ENCODE results near the gene WDR74. TPM values are rescaled to one million over a fixed set of nuclear protein-coding genes. Genes with fewer than 3 reads are reported as not detected.
A peak's percentile ranks its signal among the peaks of the same experiment; 100 is the strongest.

WDR74 gene
- total and polyA plus RNA-seq, 2 of the 13 experiments (the other 11 are each of a cell fraction or from before 2014, with no cell fraction given): 77.0 to 83.3 TPM

DNA sequence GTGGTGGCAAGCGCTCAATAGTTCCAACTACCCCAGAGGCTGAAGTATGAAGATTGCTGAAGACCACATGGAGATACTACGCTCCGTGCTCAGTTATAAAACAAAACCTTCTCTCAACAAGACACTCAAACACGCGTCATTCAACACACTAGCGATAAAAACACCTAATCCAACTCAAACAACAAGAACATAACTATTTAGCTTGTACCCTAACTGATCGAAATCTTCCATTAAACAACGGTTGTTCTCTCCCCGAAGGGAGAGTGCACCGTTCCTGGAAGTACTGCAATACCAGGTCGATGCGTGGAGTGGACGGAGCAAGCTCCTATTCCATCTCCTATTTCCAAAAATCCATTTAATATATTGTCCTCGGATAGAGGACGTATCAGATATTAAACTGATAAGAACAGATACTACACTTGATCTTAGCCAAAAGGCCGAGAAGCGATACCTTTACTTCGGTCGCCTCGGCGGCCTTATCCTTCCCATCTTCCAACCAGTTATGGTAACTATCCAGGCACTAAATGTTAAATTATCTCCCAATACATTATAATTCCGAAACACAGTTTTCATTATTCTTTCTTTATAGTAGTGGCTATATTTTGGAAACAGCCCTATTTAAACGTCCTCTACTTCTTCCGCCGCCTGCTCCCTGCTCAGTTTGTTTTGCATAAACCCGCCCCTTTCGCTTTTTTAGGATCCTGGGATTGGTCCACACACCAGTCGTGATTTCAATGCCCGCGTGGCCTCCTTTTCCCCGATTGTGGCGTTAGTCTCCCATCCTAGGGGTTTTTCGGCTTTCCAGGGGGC is 2.2 kb upstream of the WDR74 start (continued):
- peak; percentile 52; the same call in 1 of the 2 replicates for TF ChIP-seq CREB1 (IDR thresholded peaks at IDR 0.05)
- peak; percentile 88 for TF ChIP-seq CREB1 (CRISPR knock-in tag; IDR thresholded peaks at IDR 0.05)
- TF ChIP-seq ZNF850 (CRISPR knock-in tag; conservative IDR thresholded peaks at IDR 0.05): no peak
- TF ChIP-seq HDAC6 (IDR thresholded peaks at IDR 0.05; ENCODE audit: low read depth, low read length): no peak
- no peak for TF ChIP-seq ZNF282 (IDR thresholded peaks at IDR 0.05; ENCODE audit: partially characterized antibody)
- peak; percentile 95; the same call in 1 of the 2 replicates for TF ChIP-seq ZNF160 (CRISPR knock-in tag; IDR thresholded peaks at IDR 0.05)
- TF ChIP-seq, protein P1, sequence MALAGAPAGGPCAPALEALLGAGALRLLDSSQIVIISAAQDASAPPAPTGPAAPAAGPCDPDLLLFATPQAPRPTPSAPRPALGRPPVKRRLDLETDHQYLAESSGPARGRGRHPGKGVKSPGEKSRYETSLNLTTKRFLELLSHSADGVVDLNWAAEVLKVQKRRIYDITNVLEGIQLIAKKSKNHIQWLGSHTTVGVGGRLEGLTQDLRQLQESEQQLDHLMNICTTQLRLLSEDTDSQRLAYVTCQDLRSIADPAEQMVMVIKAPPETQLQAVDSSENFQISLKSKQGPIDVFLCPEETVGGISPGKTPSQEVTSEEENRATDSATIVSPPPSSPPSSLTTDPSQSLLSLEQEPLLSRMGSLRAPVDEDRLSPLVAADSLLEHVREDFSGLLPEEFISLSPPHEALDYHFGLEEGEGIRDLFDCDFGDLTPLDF (CRISPR knock-in tag; IDR thresholded peaks at IDR 0.05): no peak; the same call in 1 of the 2 replicates
- TF ChIP-seq, protein P2, sequence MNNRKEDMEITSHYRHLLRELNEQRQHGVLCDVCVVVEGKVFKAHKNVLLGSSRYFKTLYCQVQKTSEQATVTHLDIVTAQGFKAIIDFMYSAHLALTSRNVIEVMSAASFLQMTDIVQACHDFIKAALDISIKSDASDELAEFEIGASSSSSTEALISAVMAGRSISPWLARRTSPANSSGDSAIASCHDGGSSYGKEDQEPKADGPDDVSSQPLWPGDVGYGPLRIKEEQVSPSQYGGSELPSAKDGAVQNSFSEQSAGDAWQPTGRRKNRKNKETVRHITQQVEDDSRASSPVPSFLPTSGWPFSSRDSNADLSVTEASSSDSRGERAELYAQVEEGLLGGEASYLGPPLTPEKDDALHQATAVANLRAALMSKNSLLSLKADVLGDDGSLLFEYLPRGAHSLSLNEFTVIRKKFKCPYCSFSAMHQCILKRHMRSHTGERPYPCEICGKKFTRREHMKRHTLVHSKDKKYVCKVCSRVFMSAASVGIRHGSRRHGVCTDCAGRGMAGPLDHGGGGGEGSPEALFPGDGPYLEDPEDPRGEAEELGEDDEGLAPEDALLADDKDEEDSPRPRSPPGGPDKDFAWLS (CRISPR knock-in tag; IDR thresholded peaks at IDR 0.05; ENCODE audit: borderline replicate concordance): no peak
- TF ChIP-seq ZMYM2 (CRISPR knock-in tag; IDR thresholded peaks at IDR 0.05): 0 out of 2 replicates have a peak, but pooled peaks have one; percentile 11
- no peak for TF ChIP-seq XRCC5 (optimal IDR thresholded peaks at IDR 0.05; ENCODE audit: low read length)
- peak; percentile 68 for TF ChIP-seq ELF1 (CRISPR knock-in tag; IDR thresholded peaks at IDR 0.05)
- TF ChIP-seq, protein P3, sequence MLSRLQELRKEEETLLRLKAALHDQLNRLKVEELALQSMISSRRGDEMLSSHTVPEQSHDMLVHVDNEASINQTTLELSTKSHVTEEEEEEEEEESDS (CRISPR knock-in tag; IDR thresholded peaks at IDR 0.05; ENCODE audit: borderline replicate concordance): peak; percentile 100
- TF ChIP-seq ZNF550 (CRISPR knock-in tag; IDR thresholded peaks at IDR 0.05; ENCODE audit: borderline replicate concordance): no peak
- TF ChIP-seq ZNF709 (CRISPR knock-in tag; IDR thresholded peaks at IDR 0.05): no peak; the same call in none of the 2 replicates
- TF ChIP-seq REPIN1 (CRISPR knock-in tag; IDR thresholded peaks at IDR 0.05; ENCODE audit: borderline replicate concordance, low read depth): peak; percentile 96
- 0 out of 2 replicates have a peak, but pooled peaks have one; percentile 17 for TF ChIP-seq ZNF451 (CRISPR knock-in tag; IDR thresholded peaks at IDR 0.05)
- TF ChIP-seq ZNF558 (CRISPR knock-in tag; IDR thresholded peaks at IDR 0.05; ENCODE audit: borderline replicate concordance): no peak
- TF ChIP-seq ARHGAP35 (CRISPR knock-in tag; IDR thresholded peaks at IDR 0.05; ENCODE audit: borderline replicate concordance): peak; percentile 59; the same call in 1 of the 2 replicates
- no peak for TF ChIP-seq AGO2 (optimal IDR thresholded peaks at IDR 0.05; ENCODE audit: low read depth, low read length)
- TF ChIP-seq NBN (conservative IDR thresholded peaks at IDR 0.05): no peak
- TF ChIP-seq, protein P4, sequence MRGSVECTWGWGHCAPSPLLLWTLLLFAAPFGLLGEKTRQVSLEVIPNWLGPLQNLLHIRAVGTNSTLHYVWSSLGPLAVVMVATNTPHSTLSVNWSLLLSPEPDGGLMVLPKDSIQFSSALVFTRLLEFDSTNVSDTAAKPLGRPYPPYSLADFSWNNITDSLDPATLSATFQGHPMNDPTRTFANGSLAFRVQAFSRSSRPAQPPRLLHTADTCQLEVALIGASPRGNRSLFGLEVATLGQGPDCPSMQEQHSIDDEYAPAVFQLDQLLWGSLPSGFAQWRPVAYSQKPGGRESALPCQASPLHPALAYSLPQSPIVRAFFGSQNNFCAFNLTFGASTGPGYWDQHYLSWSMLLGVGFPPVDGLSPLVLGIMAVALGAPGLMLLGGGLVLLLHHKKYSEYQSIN (CRISPR knock-in tag; IDR thresholded peaks at IDR 0.05; ENCODE audit: borderline replicate concordance): peak; percentile 65; the same call in 1 of the 2 replicates
- TF ChIP-seq RXRA (CRISPR knock-in tag; IDR thresholded peaks at IDR 0.05): no peak; the same call in 1 of the 2 replicates
- peak; percentile 38 for TF ChIP-seq ATF7 (IDR thresholded peaks at IDR 0.05)
- no peak; the same call in 1 of the 2 replicates for TF ChIP-seq ATF7 (CRISPR knock-in tag; IDR thresholded peaks at IDR 0.05)
- peak; percentile 53; the same call in 1 of the 2 replicates for TF ChIP-seq ZNF772 (CRISPR knock-in tag; IDR thresholded peaks at IDR 0.05)
- peak; percentile 98 for TF ChIP-seq RBM22 (optimal IDR thresholded peaks at IDR 0.05; ENCODE audit: low read length)
- peak; percentile 51; the same call in 1 of the 2 replicates for TF ChIP-seq ZFYVE20 (CRISPR knock-in tag; IDR thresholded peaks at IDR 0.05; ENCODE audit: borderline replicate concordance, low read depth)

Data from HepG2 (cell line).